GM23248 (cell line): ENCODE measurements around the gene ZCCHC2.

ENCODE experiments used
- EZH2 ChIP-seq: fragments of 200-600 bp; sonication (generic); IDR thresholded peaks from 2 replicates; pipeline ENCODE4 v1.6.1; 2018; ENCODE audit warnings: antibody characterized with exemption, mild to moderate bottlenecking; ENCODE audit not compliant: insufficient read depth, poor library complexity, severe bottlenecking
- EZH2phosphoT487 ChIP-seq: fragments of 200-600 bp; sonication (generic); IDR thresholded peaks from 2 replicates; pipeline ENCODE4 v1.6.1; 2018; ENCODE audit warnings: antibody characterized with exemption, moderate library complexity, mild to moderate bottlenecking, low read depth; ENCODE audit not compliant: insufficient read depth

DNA sequence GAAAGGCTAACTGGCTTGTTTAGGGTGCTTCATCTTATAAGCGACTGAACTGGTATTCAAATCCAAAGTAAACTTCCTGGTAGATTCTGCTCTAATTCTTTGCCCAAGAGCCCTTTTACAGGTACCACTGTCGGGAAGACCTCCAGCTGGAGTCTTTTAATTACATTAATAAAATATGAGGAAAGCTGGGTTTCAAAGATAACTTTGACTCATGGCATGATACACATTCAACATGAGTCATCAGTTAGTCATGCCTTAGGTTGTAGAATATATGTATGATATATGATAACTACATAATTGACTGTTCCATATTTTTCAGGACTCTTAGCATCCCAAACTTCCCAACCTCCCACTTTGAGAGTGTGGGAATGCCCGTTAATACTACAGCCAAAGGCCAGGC is 32.3 kb downstream of the ZCCHC2 start:
- TF ChIP-seq EZH2 (no peak), EZH2phosphoT487 (no peak)
